Retinal pigment epithelial cell (primary cell): ENCODE data around the gene LRRC18.

ENCODE experiments used
- DNase-seq: peaks from one replicate; pipeline ENCODE4 v3.0.0-alpha.2; 2010; ENCODE audit warnings: low read depth
- H3K4me3 ChIP-seq: 2 replicates; pipeline ENCODE4 v1.5.1; 2011; ENCODE audit warnings: mild to moderate bottlenecking, low read length, control low read depth, moderate library complexity
- CTCF ChIP-seq: conservative IDR thresholded peaks from 2 replicates; pipeline ENCODE4 v1.5.1; 2011; ENCODE audit warnings: low read depth, low read length, control low read depth, inconsistent platforms

Gene LRRC18

DNA sequence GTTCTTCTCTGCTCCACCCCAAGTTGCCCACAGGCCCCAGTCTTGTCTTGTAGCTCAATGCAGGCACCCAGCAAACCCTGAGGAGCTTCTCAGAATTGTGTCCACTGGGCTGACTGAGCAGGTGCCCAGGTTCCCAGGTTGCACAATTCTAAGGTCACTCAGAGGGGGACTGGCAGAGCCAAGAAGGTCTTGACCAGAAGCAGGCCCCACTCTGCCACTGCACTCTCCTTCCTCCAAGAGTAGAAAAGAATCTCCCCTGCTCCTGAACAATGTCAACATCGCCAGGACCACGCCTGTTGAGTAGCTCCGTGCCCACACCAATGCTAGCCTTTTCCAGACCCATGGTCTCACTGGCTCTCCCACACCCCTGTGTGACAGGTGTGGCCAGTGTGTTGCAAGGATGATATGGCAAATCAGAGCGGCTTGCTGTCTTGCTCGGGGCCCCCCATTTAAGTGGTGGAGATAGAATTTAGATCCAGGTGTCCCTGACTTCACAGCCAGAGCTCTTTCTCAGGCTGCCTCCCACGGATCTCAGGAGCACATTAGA, 577 bp downstream of the LRRC18 start:
- TF ChIP-seq CTCF, result no peak
- no peak for DNase-seq
- H3K4me3 ChIP-seq, result no peak overlapping the region

GRCh38 chr10:48938281-48938680, 1.4 kb downstream of the LRRC18 start:
- DNase-seq, result no peak
- TF ChIP-seq CTCF, result no peak
- H3K4me3 ChIP-seq, result no peak overlapping the region

DNA sequence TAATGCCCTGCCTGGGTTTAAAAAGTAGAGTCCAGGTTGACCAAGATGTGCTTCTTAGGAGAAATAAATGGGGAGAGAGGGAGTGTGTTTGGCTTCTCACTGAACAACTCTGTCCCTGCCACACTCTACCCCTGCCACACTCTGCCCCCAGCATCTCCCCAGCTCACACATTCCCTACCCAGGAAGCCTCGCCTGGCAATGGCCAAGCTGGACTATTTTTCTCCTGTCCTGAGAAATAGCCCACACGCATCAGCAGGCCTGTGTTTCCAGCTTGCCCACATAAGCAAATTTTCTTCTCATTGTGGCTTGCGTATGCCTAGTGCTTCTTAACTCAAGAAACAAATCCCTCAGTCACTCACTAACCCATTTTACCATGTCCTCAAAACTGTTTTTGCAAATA, 1.8 kb downstream of the LRRC18 start:
- no peak overlapping the region for H3K4me3 ChIP-seq
- TF ChIP-seq CTCF, result no peak
- no peak for DNase-seq

DNA sequence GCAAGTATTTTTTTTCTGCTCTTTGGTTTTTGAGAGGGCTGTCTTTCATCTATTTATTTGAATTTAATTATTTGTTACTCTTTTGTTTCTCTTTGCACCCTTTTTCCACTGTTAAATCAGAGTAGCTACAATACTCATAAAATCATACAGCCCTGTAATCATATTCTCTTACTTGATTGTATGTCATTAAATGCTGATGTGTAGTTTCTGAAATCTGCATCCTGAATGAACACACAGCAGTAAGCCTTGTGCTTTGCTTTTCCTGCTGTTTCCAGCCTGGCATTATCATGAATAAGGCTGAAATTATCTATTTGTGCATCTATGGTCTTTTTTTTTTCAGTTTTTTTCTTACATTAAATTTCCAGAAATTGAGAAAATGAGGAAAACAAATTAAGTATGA, 4.1 kb downstream of the LRRC18 start:
- no peak for DNase-seq
- TF ChIP-seq CTCF, result no peak
- H3K4me3 ChIP-seq, result no peak overlapping the region

- no peak for TF ChIP-seq CTCF
- no peak for DNase-seq
- no peak overlapping the region for H3K4me3 ChIP-seq
Observed at GRCh38 chr10:48934672-48935501, 4.8 kb downstream of the LRRC18 start.

DNA sequence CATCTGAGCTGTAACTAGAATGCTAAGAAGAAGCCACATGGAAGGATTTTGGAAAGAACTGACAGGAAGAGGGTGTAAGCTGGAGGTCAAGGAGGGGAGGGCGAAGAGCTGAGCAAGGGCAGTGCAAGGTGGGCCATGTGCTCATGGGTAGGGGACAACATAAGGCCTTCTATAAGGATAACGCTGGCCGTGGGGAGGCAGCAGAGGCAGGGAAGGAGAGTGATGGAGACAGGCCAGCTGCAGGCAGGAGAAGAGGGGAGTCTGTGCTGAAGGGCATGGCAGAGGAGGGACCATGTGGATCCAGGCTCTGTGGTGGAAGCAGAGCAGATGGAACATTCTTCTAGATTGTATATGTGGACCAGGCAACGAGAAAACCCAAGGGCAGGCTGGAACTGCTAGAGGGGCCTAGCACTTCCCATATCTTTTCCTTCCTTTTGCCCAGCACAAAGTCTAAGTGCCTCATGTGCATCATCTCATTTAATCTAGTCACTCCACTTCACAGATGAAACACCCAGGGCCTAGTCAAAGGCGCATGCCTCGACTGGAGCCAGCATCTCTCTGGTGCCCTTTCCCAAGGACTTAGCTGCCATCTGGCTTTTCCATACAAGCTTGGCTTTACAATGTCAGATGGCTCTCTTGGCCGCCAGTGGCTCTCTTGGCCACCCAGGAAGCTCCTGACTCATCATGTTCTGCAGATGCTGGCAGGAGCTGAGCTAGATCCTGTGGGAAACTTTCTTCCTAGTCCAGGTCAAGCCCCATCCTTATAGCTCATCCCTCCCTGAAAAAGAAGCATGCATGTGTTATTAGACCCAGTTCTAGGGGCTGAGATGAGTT, 6.6 kb downstream of the LRRC18 start:
- no peak for DNase-seq
- no peak overlapping the region for H3K4me3 ChIP-seq
- no peak for TF ChIP-seq CTCF
